Effector memory CD8-positive, alpha-beta T cell (primary cell): Measurements from ENCODE around the gene UBXN10.

Experiments
- ATAC-seq: fragments of 150-1000 bp; cut with Tn5 transposase; replicated peaks from 2 replicates; pipeline ENCODE4 v1.10.0; 2021; ENCODE audit warnings: mild to moderate bottlenecking, moderate library complexity
- DNase-seq, 3 experiments: peaks; one replicate each; pipeline ENCODE4 v3.0.0; 2021
- H3K27ac Mint-ChIP-seq, 2 donors: one replicate each; pipeline ENCODE4 v1.8.0; 2022; ENCODE audit warnings: mild to moderate bottlenecking in 2 of 2, mixed read lengths in 2 of 2, moderate library complexity in 2 of 2
- H3K27me3 Mint-ChIP-seq, 2 donors: one replicate each; pipeline ENCODE4 v1.8.0; 2022; ENCODE audit warnings: mixed read lengths in 2 of 2
- H3K36me3 Mint-ChIP-seq: one replicate; pipeline ENCODE4 v1.8.0; 2022; ENCODE audit warnings: mild to moderate bottlenecking, moderate library complexity, mixed read lengths; ENCODE audit not compliant: insufficient read depth
- H3K4me1 Mint-ChIP-seq, 2 donors: one replicate each; pipeline ENCODE4 v1.8.0; 2022; ENCODE audit warnings: low read depth in 2 of 2, mixed read lengths in 2 of 2
- H3K4me3 Mint-ChIP-seq, 2 donors: one replicate each; pipeline ENCODE4 v1.8.0; 2022; ENCODE audit warnings: mild to moderate bottlenecking in 2 of 2, mixed read lengths in 2 of 2, moderate library complexity in 2 of 2
- H3K9me3 Mint-ChIP-seq, 2 donors: one replicate each; pipeline ENCODE4 v1.8.0; 2022; ENCODE audit warnings: mixed read lengths in 2 of 2

Gene UBXN10

GRCh38 chr1:20143734-20144565, 41.9 kb upstream of the UBXN10 start:
- Mint-ChIP-seq H3K27me3 (peaks cover 6 to 30% of the 10 kb centered on the region in 2 donors), H3K27ac (no peak overlapping the region), H3K4me3 (no peak overlapping the region), H3K4me1 (no peaks in the 10 kb centered on the region), H3K9me3 (no peaks in the 10 kb centered on the region), H3K36me3 (peaks cover 2% of the 10 kb centered on the region)
- ATAC-seq, result no peak
- DNase-seq, result no peak

- Mint-ChIP-seq H3K27me3 (no peaks in the 10 kb centered on the region), H3K4me3 (no peak overlapping the region), H3K27ac (no peak overlapping the region), H3K36me3 (peaks cover 2% of the 10 kb centered on the region), H3K9me3 (no peaks in the 10 kb centered on the region), H3K4me1 (peaks cover 4 to 9% of the 10 kb centered on the region in 2 donors)
- no peak for DNase-seq
- ATAC-seq, result no peak
Measured at GRCh38 chr1:20147846-20148570, 37.9 kb upstream of the UBXN10 start.

GRCh38 chr1:20148571-20149500, 37.1 kb upstream of the UBXN10 start:
- no peak for ATAC-seq
- peak overlapping the region in 1 of 2 donors; percentile 44 for H3K27ac Mint-ChIP-seq
- H3K36me3 Mint-ChIP-seq, result peaks cover 2% of the 10 kb centered on the region
- no peak overlapping the region for H3K4me3 Mint-ChIP-seq
- no peaks in the 10 kb centered on the region for H3K27me3 Mint-ChIP-seq
- no peaks in the 10 kb centered on the region for H3K9me3 Mint-ChIP-seq
- peaks cover 4 to 9% of the 10 kb centered on the region in 2 donors for H3K4me1 Mint-ChIP-seq
- no peak for DNase-seq

- Mint-ChIP-seq H3K4me3 (no peak overlapping the region), H3K4me1 (peaks cover 10 to 14% of the 10 kb centered on the region in 2 donors), H3K27ac (peak overlapping the region in 1 of 2 donors; percentile 12), H3K27me3 (no peaks in the 10 kb centered on the region), H3K36me3 (peaks cover 2% of the 10 kb centered on the region), H3K9me3 (no peaks in the 10 kb centered on the region)
- DNase-seq (no peak), ATAC-seq (no peak)
Measured at GRCh38 chr1:20149601-20150325, 36.1 kb upstream of the UBXN10 start.

GRCh38 chr1:20150326-20150705, 35.6 kb upstream of the UBXN10 start:
- Mint-ChIP-seq H3K4me3 (no peak overlapping the region), H3K27me3 (no peaks in the 10 kb centered on the region), H3K27ac (peak overlapping the region in 1 of 2 donors; percentile 12), H3K36me3 (peaks cover 2% of the 10 kb centered on the region), H3K4me1 (peaks cover 12 to 19% of the 10 kb centered on the region in 2 donors), H3K9me3 (no peaks in the 10 kb centered on the region)
- ATAC-seq (no peak), DNase-seq (no peak)

- H3K4me3 Mint-ChIP-seq, result peak overlapping the region in 1 of 2 donors; percentile 88
Measured at GRCh38 chr1:20150969-20151368, 34.9 kb upstream of the UBXN10 start.

GRCh38 chr1:20151906-20152598, 33.8 kb upstream of the UBXN10 start:
- DNase-seq, result peak; percentile 73
- Mint-ChIP-seq H3K4me3 (peak overlapping the region; percentile 82 to 88), H3K4me1 (peaks cover 12 to 19% of the 10 kb centered on the region in 2 donors), H3K27ac (peak overlapping the region; percentile 54 to 83), H3K27me3 (no peaks in the 10 kb centered on the region), H3K9me3 (no peaks in the 10 kb centered on the region), H3K36me3 (no peaks in the 10 kb centered on the region)
- ATAC-seq, result peak; percentile 94

More at GRCh38 chr1:20150969-20151368, 34.9 kb upstream of the UBXN10 start:
- ATAC-seq, result no peak
- Mint-ChIP-seq H3K27me3 (no peaks in the 10 kb centered on the region), H3K36me3 (peaks cover under 1% of the 10 kb centered on the region), H3K27ac (no peak overlapping the region), H3K4me1 (peaks cover 12 to 19% of the 10 kb centered on the region in 2 donors), H3K9me3 (no peaks in the 10 kb centered on the region)
- DNase-seq, result no peak

GRCh38 chr1:20152599-20152930, 33.3 kb upstream of the UBXN10 start:
- Mint-ChIP-seq H3K27me3 (no peaks in the 10 kb centered on the region), H3K9me3 (no peaks in the 10 kb centered on the region), H3K4me3 (peak overlapping the region; percentile 82 to 88), H3K4me1 (peaks cover 12 to 19% of the 10 kb centered on the region in 2 donors), H3K36me3 (no peaks in the 10 kb centered on the region), H3K27ac (peak overlapping the region; percentile 54 to 83)
- ATAC-seq (no peak), DNase-seq (no peak)

- Mint-ChIP-seq H3K4me3 (no peak overlapping the region), H3K27me3 (no peaks in the 10 kb centered on the region), H3K36me3 (no peaks in the 10 kb centered on the region), H3K27ac (peak overlapping the region; percentile 54 to 83), H3K4me1 (peaks cover 12 to 19% of the 10 kb centered on the region in 2 donors), H3K9me3 (no peaks in the 10 kb centered on the region)
- DNase-seq (no peak), ATAC-seq (no peak)
Measured at GRCh38 chr1:20153000-20153418, 32.9 kb upstream of the UBXN10 start.

GRCh38 chr1:20154301-20154831, 31.5 kb upstream of the UBXN10 start:
- Mint-ChIP-seq H3K36me3 (no peaks in the 10 kb centered on the region), H3K27ac (peak overlapping the region in 1 of 2 donors; percentile 40), H3K27me3 (no peaks in the 10 kb centered on the region), H3K9me3 (no peaks in the 10 kb centered on the region), H3K4me1 (peaks cover 12 to 19% of the 10 kb centered on the region in 2 donors), H3K4me3 (peak overlapping the region; percentile 49 to 55)
- DNase-seq (no peak), ATAC-seq (no peak)

- H3K27ac Mint-ChIP-seq, result no peak overlapping the region
- ATAC-seq (no peak), DNase-seq (no peak)
- peaks cover 8 to 9% of the 10 kb centered on the region in 2 donors for H3K4me1 Mint-ChIP-seq
- no peak overlapping the region for H3K4me3 Mint-ChIP-seq
- no peaks in the 10 kb centered on the region for H3K36me3 Mint-ChIP-seq
- H3K27me3 Mint-ChIP-seq, result peaks cover 0 to 4% of the 10 kb centered on the region in 2 donors
- H3K9me3 Mint-ChIP-seq, result peaks cover 2 to 10% of the 10 kb centered on the region in 2 donors
Measured at GRCh38 chr1:20158358-20159070, 27.4 kb upstream of the UBXN10 start.
